ENCODE data around the gene KSR2. TPM values are rescaled to one million over a fixed set of nuclear protein-coding genes. Genes with fewer than 3 reads are reported as not detected.
"Not testable (repeated sequence)": the region's sequence is repeated elsewhere in the genome, so short reads cannot be mapped to it uniquely, and the experiment has no call there.

KSR2 gene
- total RNA-seq, 4 donors from 2014 or later = under 0.01 to 0.08 (median under 0.01) TPM; not detected in 1

DNA sequence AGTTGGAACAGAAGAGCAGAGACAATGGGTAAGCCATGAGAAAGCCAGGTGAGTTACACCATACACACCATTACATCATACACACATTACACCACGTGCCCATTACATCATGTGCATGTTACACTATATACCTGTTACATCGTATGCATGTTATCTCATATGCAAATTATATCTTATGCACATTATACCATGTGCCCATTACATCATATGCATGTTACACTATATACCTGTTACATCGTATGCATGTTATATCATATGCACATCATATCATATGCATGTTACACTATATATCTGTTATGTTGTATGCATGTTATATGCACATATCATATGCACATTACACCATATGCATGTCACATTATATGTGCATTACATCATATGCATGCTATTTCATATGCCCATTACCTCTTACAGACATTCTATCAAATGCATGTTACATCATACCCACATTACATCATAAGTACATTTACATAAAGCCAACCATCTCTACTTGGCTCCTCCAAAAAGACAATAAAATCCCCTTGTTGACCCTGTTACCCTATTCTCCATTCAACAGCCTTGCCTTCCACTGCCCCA lies 207.2 kb downstream of the KSR2 start:
- TF ChIP-seq EP300 (IDR thresholded peaks at IDR 0.05) = no peak
- TF ChIP-seq, protein P1, sequence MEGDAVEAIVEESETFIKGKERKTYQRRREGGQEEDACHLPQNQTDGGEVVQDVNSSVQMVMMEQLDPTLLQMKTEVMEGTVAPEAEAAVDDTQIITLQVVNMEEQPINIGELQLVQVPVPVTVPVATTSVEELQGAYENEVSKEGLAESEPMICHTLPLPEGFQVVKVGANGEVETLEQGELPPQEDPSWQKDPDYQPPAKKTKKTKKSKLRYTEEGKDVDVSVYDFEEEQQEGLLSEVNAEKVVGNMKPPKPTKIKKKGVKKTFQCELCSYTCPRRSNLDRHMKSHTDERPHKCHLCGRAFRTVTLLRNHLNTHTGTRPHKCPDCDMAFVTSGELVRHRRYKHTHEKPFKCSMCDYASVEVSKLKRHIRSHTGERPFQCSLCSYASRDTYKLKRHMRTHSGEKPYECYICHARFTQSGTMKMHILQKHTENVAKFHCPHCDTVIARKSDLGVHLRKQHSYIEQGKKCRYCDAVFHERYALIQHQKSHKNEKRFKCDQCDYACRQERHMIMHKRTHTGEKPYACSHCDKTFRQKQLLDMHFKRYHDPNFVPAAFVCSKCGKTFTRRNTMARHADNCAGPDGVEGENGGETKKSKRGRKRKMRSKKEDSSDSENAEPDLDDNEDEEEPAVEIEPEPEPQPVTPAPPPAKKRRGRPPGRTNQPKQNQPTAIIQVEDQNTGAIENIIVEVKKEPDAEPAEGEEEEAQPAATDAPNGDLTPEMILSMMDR (IDR thresholded peaks at IDR 0.05) = no peak
- no peak for TF ChIP-seq POLR2A (IDR thresholded peaks at IDR 0.05)
- TF ChIP-seq POLR2AphosphoS5 (IDR thresholded peaks at IDR 0.05) = no peak
- H3K4me3 ChIP-seq = no peak overlapping the region
- ATAC-seq = no peak
- H3K36me3 ChIP-seq = no peaks in the 10 kb centered on the region
- 91 to 96% methylated on average over 3 of the region's 3 CpGs for WGBS, 2 donors (ENCODE audit: low coverage in 1 of 2)
- H3K9me3 ChIP-seq = peaks cover 0 to 12% (median 0%) of the 10 kb centered on the region in 3 donors
- H3K27me3 ChIP-seq = peaks cover 19% of the 10 kb centered on the region
- H3K27ac ChIP-seq = no peak overlapping the region
- H3K4me1 ChIP-seq = no peaks in the 10 kb centered on the region

DNA sequence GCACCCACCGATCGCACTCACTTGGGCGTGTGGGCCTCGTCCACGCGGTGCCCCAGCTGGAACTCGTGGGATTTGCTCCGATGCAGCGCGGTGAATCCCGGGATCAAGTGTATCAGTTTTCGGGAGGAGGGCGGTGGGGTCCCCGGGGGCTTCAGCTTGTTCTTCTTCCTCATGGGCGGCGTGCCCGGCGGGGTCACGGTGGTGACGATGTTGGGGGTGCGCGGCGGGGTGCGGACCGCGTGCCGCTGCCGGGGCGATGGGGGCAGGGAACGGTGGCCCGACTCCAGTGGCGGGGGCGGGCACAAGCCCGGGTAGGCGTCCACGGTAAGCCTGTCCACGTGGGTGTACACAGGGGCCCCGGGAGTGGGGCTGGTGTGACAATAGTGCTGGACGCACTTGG lies 207.8 kb downstream of the KSR2 start:
- WGBS, 2 donors (ENCODE audit: low coverage in 1 of 2) = no CpG with 5 or more reads among the region's 39 CpGs
- no peak for TF ChIP-seq EP300 (IDR thresholded peaks at IDR 0.05)
- TF ChIP-seq, protein P1 (IDR thresholded peaks at IDR 0.05) = no peak
- no peak for TF ChIP-seq POLR2A (IDR thresholded peaks at IDR 0.05)
- TF ChIP-seq POLR2AphosphoS5 (IDR thresholded peaks at IDR 0.05) = no peak

DNA sequence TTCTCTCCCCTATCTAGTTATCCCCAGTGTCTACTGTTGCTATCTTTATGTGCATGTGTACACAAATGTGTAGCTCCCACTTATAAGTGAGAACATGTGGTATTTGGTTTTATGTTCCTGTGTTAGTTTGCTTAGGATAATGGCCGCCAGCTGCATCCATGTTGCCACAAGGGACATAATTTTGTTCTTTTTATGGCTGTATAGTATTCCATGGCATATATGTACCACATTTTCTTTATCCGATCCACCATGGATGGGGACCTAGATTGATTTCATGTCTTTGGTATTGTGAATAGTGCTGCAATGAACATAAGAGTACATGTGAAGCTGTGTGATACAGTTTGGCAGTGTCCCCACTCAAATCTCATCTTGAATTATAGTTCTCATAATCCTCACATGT lies 218.1 kb downstream of the KSR2 start:
- 90 to 100% methylated on average over 2 of the region's 2 CpGs for WGBS, 2 donors (ENCODE audit: low coverage in 1 of 2)
- peaks cover 0 to 11% (median 0%) of the 10 kb centered on the region in 3 donors for H3K9me3 ChIP-seq
- ATAC-seq = no peak
- H3K4me1 ChIP-seq = no peaks in the 10 kb centered on the region
- no peaks in the 10 kb centered on the region for H3K36me3 ChIP-seq
- H3K4me3 ChIP-seq = no peak overlapping the region
- H3K27me3 ChIP-seq = no peaks in the 10 kb centered on the region
- TF ChIP-seq POLR2AphosphoS5 (IDR thresholded peaks at IDR 0.05) = no peak
- no peak for TF ChIP-seq POLR2A (IDR thresholded peaks at IDR 0.05)
- no peak for TF ChIP-seq EP300 (IDR thresholded peaks at IDR 0.05)
- TF ChIP-seq, protein P1 (IDR thresholded peaks at IDR 0.05) = no peak
- H3K27ac ChIP-seq = no peak overlapping the region

More for the DNA sequence above, 207.8 kb downstream of the KSR2 start:
- Histone ChIP-seq H3K36me3 (no peaks in the 10 kb centered on the region), H3K27me3 (peaks cover 19% of the 10 kb centered on the region), H3K27ac (no peak overlapping the region), H3K9me3 (peaks cover 0 to 6% (median 0%) of the 10 kb centered on the region in 3 donors), H3K4me1 (no peaks in the 10 kb centered on the region), H3K4me3 (no peak overlapping the region)
- no peak for ATAC-seq

DNA sequence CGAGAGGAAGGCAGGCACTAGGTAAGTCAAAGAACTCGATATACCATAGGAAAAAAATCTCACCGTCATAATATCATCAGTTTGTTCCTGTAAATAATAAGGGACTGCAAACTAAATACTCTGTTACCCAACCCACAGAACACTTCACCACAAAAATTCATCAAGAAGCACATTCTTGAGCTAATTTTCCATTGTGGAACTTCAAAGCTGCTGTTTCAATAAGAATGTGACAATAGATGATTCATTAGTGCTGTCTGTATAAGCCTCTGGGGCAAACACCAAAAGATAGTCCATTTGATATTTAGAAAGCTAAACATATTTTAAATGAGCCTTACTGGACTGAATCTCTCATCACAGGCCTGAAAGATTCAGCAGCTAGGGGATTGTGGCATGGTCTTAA lies 219.4 kb downstream of the KSR2 start:
- peaks cover 0 to 11% (median 0%) of the 10 kb centered on the region in 3 donors for H3K9me3 ChIP-seq
- H3K27me3 ChIP-seq = peaks cover under 1% of the 10 kb centered on the region
- no peak overlapping the region for H3K27ac ChIP-seq
- TF ChIP-seq, protein P1 (IDR thresholded peaks at IDR 0.05) = no peak
- TF ChIP-seq EP300 (IDR thresholded peaks at IDR 0.05) = no peak
- TF ChIP-seq POLR2AphosphoS5 (IDR thresholded peaks at IDR 0.05) = no peak
- TF ChIP-seq POLR2A (IDR thresholded peaks at IDR 0.05) = no peak
- H3K4me3 ChIP-seq = no peak overlapping the region
- no peaks in the 10 kb centered on the region for H3K4me1 ChIP-seq
- no peak for ATAC-seq
- no peaks in the 10 kb centered on the region for H3K36me3 ChIP-seq
- WGBS, 2 donors (ENCODE audit: low coverage in 1 of 2) = 81 to 92% methylated on average over 3 of the region's 3 CpGs

DNA sequence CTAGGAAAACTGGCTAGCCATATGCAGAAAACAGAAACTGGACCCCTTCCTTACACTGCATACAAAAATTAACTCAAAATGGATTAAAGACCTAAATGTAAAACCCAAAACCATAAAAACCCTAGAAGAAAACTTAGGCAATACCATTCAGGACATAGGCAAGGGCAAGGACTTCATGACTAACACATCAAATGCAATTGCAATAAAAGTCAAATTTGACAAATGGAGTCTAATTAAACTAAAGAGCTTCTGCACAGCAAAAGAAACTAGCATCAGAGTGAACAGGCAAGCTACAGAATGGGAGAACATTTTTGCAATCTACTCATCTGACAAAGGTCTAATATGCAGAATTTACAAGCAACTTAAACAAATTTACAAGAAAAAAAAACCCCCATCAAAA lies 222.4 kb downstream of the KSR2 start:
- H3K27me3 ChIP-seq, ATAC-seq, H3K36me3 ChIP-seq, H3K4me1 ChIP-seq, H3K27ac ChIP-seq, H3K4me3 ChIP-seq: not testable (repeated sequence)
- peaks cover 0 to 11% (median 0%) of the 10 kb centered on the region in 3 donors for H3K9me3 ChIP-seq
